Transverse colon (tissue), 4 donors: ENCODE results near the gene HRH4.

Experiments used
- CTCF ChIP-seq, 5 experiments: fragments of 200-600 bp in 3 of 5; fragments of 450-650 bp in 2 of 5; sonication (generic) in 3 of 5; IDR thresholded peaks; 1 replicate in 2 of 5; 2 replicates in 3 of 5; pipeline ENCODE4 v1.5.1; 2016 to 2017; ENCODE audit warnings: antibody characterized with exemption in 5 of 5, inconsistent platforms in 3 of 5, mild to moderate bottlenecking in 2 of 5, moderate library complexity in 1 of 5
- EP300 ChIP-seq: sonication (generic); formaldehyde crosslinking; IDR thresholded peaks from one replicate; pipeline ENCODE4 v1.6.1; 2017; ENCODE audit warnings: antibody characterized with exemption, low read depth
- POLR2A ChIP-seq: fragments of 450-650 bp; IDR thresholded peaks from one replicate; pipeline ENCODE4 v1.6.1; 2016; ENCODE audit warnings: antibody characterized with exemption, mild to moderate bottlenecking, moderate library complexity
- POLR2AphosphoS5 ChIP-seq, 3 donors: sonication (generic); formaldehyde crosslinking; IDR thresholded peaks; one replicate each; pipeline ENCODE4 v1.6.1; 2016; ENCODE audit warnings: antibody characterized with exemption in 3 of 3

GRCh38 chr18:24502667-24503523 lies 42.5 kb downstream of the HRH4 start:
- TF ChIP-seq POLR2A (no peak), CTCF (IDR thresholded peaks at IDR 0.05) (no peak), EP300 (no peak), POLR2AphosphoS5 (IDR thresholded peaks at IDR 0.05) (no peak)
